T-helper 2 cell treated with Interferon-gamma antibody and Interleukin-4, amounts not matched to agents 5 μg/mL and 100 μg/mL, for 36 hours (primary cell): ENCODE results near the gene MRPS10.
"Not testable (repeated sequence)": the region's sequence is repeated elsewhere in the genome, so short reads cannot be mapped to it uniquely, and the experiment has no call there.

Experiments used
- DNase-seq: peaks from one replicate; pipeline ENCODE4 v3.0.0; 2021; ENCODE audit warnings: low spot score
- H3K27ac Mint-ChIP-seq: one replicate; pipeline ENCODE4 v1.8.0; 2021; ENCODE audit warnings: mild to moderate bottlenecking, mixed read lengths
- H3K27me3 Mint-ChIP-seq: one replicate; pipeline ENCODE4 v1.8.0; 2021; ENCODE audit warnings: low read depth, mixed read lengths
- H3K36me3 Mint-ChIP-seq: one replicate; pipeline ENCODE4 v1.8.0; 2021; ENCODE audit warnings: low read depth, mixed read lengths
- H3K4me1 Mint-ChIP-seq: one replicate; pipeline ENCODE4 v1.8.0; 2021; ENCODE audit warnings: low read depth, mixed read lengths
- H3K4me3 Mint-ChIP-seq: one replicate; pipeline ENCODE4 v1.8.0; 2022; ENCODE audit warnings: mild to moderate bottlenecking, moderate library complexity, mixed read lengths
- H3K9me3 Mint-ChIP-seq: one replicate; pipeline ENCODE4 v1.8.0; 2021; ENCODE audit warnings: mixed read lengths

Gene MRPS10

DNA sequence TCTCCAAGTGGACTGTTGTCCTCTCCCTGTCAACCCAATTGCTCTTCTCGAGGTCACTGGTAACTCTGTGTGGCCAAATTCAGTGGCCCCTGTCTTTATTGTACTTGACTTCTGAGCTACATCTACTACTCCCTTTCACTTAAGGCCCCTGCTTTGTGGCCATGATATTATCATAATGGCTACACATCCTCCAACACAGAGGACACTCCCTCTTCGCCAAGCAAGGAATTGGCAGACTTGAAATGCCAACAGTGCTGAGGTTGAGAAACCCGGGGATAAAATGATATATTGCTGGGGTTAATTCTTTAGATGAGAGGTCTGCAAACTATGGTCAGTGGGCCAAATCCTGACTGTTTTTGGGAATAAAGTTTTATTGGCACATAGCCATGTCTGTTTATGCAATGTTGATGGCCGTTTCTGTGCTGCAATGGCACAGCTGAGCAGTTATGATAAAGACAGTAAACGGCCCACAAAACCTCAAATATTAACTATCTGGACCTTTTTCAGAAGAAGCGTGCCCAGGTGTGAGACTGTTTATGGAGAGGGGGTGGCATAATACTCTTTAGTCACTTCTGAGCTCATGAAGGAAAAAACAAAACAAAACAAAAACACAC lies 12.0 kb upstream of the MRPS10 start:
- no peak overlapping the region for H3K27ac Mint-ChIP-seq
- H3K36me3 Mint-ChIP-seq, result peaks cover 25% of the 10 kb centered on the region

GRCh38 chr6:42228305-42228704 lies 10.6 kb upstream of the MRPS10 start:
- Mint-ChIP-seq H3K27ac (no peak overlapping the region), H3K36me3 (peaks cover 22% of the 10 kb centered on the region), H3K4me3 (no peak overlapping the region), H3K27me3 (no peaks in the 10 kb centered on the region), H3K4me1 (peaks cover 6% of the 10 kb centered on the region), H3K9me3 (no peaks in the 10 kb centered on the region)
- DNase-seq, result no peak

More for the DNA sequence above, 12.0 kb upstream of the MRPS10 start:
- no peaks in the 10 kb centered on the region for H3K9me3 Mint-ChIP-seq
- H3K27me3 Mint-ChIP-seq, result no peaks in the 10 kb centered on the region
- peaks cover 1% of the 10 kb centered on the region for H3K4me1 Mint-ChIP-seq
- no peak overlapping the region for H3K4me3 Mint-ChIP-seq
- no peak for DNase-seq

- no peaks in the 10 kb centered on the region for H3K27me3 Mint-ChIP-seq
- H3K36me3 Mint-ChIP-seq, result peaks cover 16% of the 10 kb centered on the region
- H3K4me1 Mint-ChIP-seq, result peaks cover 6% of the 10 kb centered on the region
- no peak overlapping the region for H3K27ac Mint-ChIP-seq
- no peaks in the 10 kb centered on the region for H3K9me3 Mint-ChIP-seq
- no peak for DNase-seq
- H3K4me3 Mint-ChIP-seq, result no peak overlapping the region
These were observed 9.7 kb upstream of the MRPS10 start for GRCh38 chr6:42227173-42227850.

DNA sequence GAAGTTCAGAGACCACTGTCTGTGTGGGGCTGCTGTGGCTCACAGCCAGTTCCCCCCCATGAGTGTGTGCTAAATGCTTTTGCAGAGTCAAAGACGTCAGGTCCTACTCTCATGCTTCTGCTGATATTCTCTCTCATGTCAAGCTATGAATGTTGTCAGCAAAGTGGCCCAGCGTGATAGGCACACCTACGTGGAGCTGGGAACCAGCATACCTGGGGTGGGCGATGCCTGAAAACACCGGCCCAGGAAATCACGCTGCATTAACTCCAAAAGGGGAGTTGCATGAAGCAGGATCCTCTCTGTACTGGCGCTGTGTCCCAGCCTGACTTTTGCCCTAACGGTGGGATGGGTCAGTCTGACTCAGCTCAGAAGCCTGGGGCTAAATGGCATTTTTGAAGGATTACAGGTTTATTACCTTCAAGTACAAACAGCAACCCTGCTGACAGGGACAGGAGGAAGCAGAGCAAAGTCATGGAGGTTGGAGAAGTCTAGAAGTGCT lies 9.0 kb upstream of the MRPS10 start:
- no peak for DNase-seq
- H3K36me3 Mint-ChIP-seq, result peaks cover 13% of the 10 kb centered on the region
- H3K27ac Mint-ChIP-seq, result no peak overlapping the region
- H3K27me3 Mint-ChIP-seq, result no peaks in the 10 kb centered on the region
- peaks cover 6% of the 10 kb centered on the region for H3K4me1 Mint-ChIP-seq
- no peak overlapping the region for H3K4me3 Mint-ChIP-seq
- H3K9me3 Mint-ChIP-seq, result no peaks in the 10 kb centered on the region

DNA sequence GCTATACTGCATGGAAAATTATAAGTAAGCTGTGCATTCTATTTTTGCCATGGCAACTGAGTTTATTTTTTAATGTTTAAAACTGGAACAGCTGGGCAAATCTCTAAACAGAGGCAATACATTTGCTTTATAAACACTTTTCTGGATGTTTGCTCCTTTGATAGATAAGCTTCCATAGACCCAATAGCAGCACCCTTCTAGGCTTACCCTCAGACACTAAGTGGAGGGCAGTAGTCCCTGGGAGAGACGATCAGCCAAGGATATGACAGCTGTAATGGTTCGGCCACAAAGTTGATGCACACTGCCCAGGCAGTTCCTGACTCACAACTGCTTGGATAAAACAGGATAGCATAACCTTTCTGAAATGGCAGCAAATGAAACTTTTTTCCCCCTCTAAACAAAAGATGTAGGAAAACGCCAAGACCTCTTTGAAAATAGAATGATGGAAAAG lies 8.5 kb upstream of the MRPS10 start:
- no peaks in the 10 kb centered on the region for H3K9me3 Mint-ChIP-seq
- DNase-seq, result no peak
- no peaks in the 10 kb centered on the region for H3K27me3 Mint-ChIP-seq
- no peak overlapping the region for H3K4me3 Mint-ChIP-seq
- peaks cover 13% of the 10 kb centered on the region for H3K36me3 Mint-ChIP-seq
- peaks cover 6% of the 10 kb centered on the region for H3K4me1 Mint-ChIP-seq
- no peak overlapping the region for H3K27ac Mint-ChIP-seq

GRCh38 chr6:42225419-42225818 lies 7.8 kb upstream of the MRPS10 start:
- H3K9me3 Mint-ChIP-seq, result no peaks in the 10 kb centered on the region
- peaks cover 13% of the 10 kb centered on the region for H3K36me3 Mint-ChIP-seq
- H3K4me3 Mint-ChIP-seq, result no peak overlapping the region
- peaks cover 6% of the 10 kb centered on the region for H3K4me1 Mint-ChIP-seq
- H3K27ac Mint-ChIP-seq, result no peak overlapping the region
- DNase-seq, result no peak
- no peaks in the 10 kb centered on the region for H3K27me3 Mint-ChIP-seq

GRCh38 chr6:42225029-42225339 lies 7.3 kb upstream of the MRPS10 start:
- no peak for DNase-seq
- Mint-ChIP-seq H3K27me3 (no peaks in the 10 kb centered on the region), H3K4me1 (peaks cover 6% of the 10 kb centered on the region), H3K4me3 (no peak overlapping the region), H3K36me3 (peaks cover 13% of the 10 kb centered on the region), H3K27ac (no peak overlapping the region), H3K9me3 (no peaks in the 10 kb centered on the region)

DNA sequence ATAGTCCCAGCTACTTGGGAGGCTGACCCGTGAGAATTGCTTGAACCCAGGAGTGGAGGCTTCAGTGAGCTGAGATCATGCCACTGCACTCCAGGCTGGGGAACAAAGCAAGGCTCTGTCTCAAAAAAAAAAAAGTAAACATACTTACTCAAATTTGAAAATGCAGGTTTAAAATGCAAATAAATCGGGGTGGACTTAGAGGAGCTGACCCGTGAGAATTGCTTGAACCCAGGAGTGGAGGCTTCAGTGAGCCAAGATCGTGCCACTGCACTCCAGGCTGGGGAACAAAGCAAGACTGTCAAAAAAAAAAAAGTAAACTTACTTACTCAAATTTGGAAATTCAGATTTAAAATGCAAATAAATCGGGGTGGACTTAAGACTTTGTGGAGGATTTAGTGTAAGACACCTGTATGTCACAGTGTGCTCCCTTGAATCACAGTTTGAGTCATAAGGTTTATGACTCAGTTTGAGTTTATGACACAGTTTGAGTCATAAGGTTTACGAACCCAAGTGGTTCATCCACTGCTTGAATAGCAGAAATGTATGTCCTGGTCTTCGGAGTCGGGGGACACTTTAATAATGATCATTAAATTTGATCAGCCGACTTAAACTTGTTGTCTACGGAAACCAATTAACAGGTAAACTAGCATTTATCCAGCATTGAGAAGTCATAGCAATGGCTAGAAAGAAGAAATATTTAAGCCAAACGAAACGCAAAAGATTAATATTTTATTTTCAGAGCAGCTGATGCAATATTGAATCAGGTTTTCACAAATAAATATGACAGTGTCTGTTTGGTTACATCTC lies 6.8 kb upstream of the MRPS10 start:
- Mint-ChIP-seq H3K27me3 (no peaks in the 10 kb centered on the region), H3K4me3 (no peak overlapping the region), H3K4me1 (peaks cover 6% of the 10 kb centered on the region), H3K27ac (no peak overlapping the region), H3K9me3 (no peaks in the 10 kb centered on the region), H3K36me3 (peaks cover 12% of the 10 kb centered on the region)
- DNase-seq, result peak; percentile 20

- Mint-ChIP-seq H3K9me3 (no peaks in the 10 kb centered on the region), H3K4me3 (no peak overlapping the region), H3K27me3 (no peaks in the 10 kb centered on the region), H3K4me1 (peaks cover 11% of the 10 kb centered on the region), H3K27ac (no peak overlapping the region), H3K36me3 (peaks cover 7% of the 10 kb centered on the region)
- no peak for DNase-seq
These were observed 4.8 kb upstream of the MRPS10 start for GRCh38 chr6:42222448-42222847.

DNA sequence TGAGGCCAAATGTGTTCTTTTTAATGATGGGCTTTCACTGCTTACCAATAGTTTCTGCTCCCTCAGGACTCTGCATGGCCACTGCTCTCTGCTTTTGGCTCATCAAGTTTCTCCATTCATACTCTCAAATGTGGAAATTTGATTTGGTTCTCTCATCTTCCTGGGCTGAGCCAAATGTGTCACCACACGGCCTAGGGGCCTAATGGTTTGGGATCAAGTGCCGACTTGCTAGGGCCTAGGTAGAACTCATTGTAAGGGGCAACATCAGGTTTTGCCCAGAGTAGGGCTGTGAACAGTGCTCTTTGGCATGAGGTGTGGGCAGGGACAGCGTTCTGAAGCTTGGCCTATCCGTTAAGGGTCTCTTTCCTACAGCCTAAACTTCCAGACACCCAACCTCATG lies 3.9 kb upstream of the MRPS10 start:
- Mint-ChIP-seq H3K27me3 (no peaks in the 10 kb centered on the region), H3K36me3 (peaks cover 8% of the 10 kb centered on the region), H3K9me3 (no peaks in the 10 kb centered on the region), H3K4me1 (peaks cover 16% of the 10 kb centered on the region), H3K27ac (no peak overlapping the region), H3K4me3 (no peak overlapping the region)
- no peak for DNase-seq

GRCh38 chr6:42220807-42221206 lies 3.1 kb upstream of the MRPS10 start:
- no peak overlapping the region for H3K4me3 Mint-ChIP-seq
- H3K4me1 Mint-ChIP-seq, result peaks cover 19% of the 10 kb centered on the region
- H3K27me3 Mint-ChIP-seq, result no peaks in the 10 kb centered on the region
- H3K27ac Mint-ChIP-seq, result no peak overlapping the region
- DNase-seq, result no peak
- no peaks in the 10 kb centered on the region for H3K9me3 Mint-ChIP-seq
- peaks cover 4% of the 10 kb centered on the region for H3K36me3 Mint-ChIP-seq

GRCh38 chr6:42217157-42217518 lies 523 bp downstream of the MRPS10 start:
- Mint-ChIP-seq H3K27ac (peak overlapping the region; percentile 91), H3K36me3 (peaks cover 18% of the 10 kb centered on the region), H3K4me3 (peak overlapping the region; percentile 100), H3K4me1 (peaks cover 18% of the 10 kb centered on the region), H3K27me3 (no peaks in the 10 kb centered on the region), H3K9me3 (no peaks in the 10 kb centered on the region)
- DNase-seq, result no peak

DNA sequence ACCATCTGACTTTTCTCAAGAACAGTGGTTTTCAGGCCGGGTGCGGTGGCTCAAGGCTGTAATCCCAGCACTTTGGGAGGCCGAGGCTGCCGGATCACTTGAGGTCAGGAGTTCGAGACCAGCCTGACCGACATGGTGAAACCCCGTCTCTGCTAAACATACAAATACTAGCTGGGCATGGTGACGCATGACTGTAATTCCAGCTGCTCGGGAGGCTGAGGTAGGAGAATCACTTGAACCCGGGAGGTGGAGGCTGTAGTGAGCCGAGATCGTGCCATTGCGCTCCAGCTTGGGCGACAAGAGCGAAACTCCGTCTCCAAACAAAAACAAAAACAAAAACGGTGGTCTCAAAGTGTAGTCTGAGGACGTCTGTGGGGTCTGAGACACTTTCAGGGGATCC lies 1.2 kb downstream of the MRPS10 start:
- not testable (repeated sequence) for DNase-seq, H3K27ac Mint-ChIP-seq, H3K27me3 Mint-ChIP-seq, H3K9me3 Mint-ChIP-seq
- Mint-ChIP-seq H3K4me3 (peak overlapping the region; percentile 100), H3K4me1 (peaks cover 18% of the 10 kb centered on the region), H3K36me3 (peaks cover 18% of the 10 kb centered on the region)

DNA sequence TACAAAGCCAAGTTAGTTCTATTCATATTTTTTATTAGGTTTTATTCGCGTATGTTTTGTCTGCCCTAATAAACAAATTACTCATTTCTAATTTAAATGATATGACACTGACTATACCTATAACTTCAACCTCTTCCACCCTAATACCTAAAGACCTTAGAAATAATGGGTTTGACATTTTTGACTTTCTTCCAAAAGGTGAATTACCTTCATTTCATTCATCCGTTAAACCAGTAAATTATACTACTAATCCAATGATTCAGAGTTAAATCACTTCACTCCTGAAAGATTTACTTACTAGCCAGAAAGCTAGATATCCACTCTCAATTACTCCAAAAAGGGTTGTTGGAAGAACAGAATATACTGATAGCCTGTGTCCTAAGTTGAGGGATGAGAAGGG lies 5.2 kb downstream of the MRPS10 start:
- H3K4me1 Mint-ChIP-seq, result peaks cover 14% of the 10 kb centered on the region
- DNase-seq, result no peak
- H3K27me3 Mint-ChIP-seq, result no peaks in the 10 kb centered on the region
- no peak overlapping the region for H3K4me3 Mint-ChIP-seq
- no peaks in the 10 kb centered on the region for H3K9me3 Mint-ChIP-seq
- H3K36me3 Mint-ChIP-seq, result peaks cover 37% of the 10 kb centered on the region
- H3K27ac Mint-ChIP-seq, result no peak overlapping the region
